Fibroblast of skin of scalp (primary cell): ENCODE measurements around the gene TCF12.

Experiments used
- DNase-seq: peaks from one replicate; pipeline ENCODE4 v3.0.0-alpha.2; 2013

The TCF12 gene

GRCh38 chr15:57323806-57324589 lies 405.6 kb downstream of the TCF12 start:
- DNase-seq, result peak; percentile 44

GRCh38 chr15:57324590-57324890 lies 406.1 kb downstream of the TCF12 start:
- DNase-seq, result no peak

GRCh38 chr15:57324944-57325679 lies 406.7 kb downstream of the TCF12 start:
- no peak for DNase-seq

- no peak for DNase-seq
These were observed 407.8 kb downstream of the TCF12 start for GRCh38 chr15:57326196-57326595.

GRCh38 chr15:57327985-57328471 lies 409.6 kb downstream of the TCF12 start:
- peak; percentile 92 for DNase-seq

- DNase-seq, result no peak
These were observed 410.0 kb downstream of the TCF12 start for GRCh38 chr15:57328479-57328878.

DNA sequence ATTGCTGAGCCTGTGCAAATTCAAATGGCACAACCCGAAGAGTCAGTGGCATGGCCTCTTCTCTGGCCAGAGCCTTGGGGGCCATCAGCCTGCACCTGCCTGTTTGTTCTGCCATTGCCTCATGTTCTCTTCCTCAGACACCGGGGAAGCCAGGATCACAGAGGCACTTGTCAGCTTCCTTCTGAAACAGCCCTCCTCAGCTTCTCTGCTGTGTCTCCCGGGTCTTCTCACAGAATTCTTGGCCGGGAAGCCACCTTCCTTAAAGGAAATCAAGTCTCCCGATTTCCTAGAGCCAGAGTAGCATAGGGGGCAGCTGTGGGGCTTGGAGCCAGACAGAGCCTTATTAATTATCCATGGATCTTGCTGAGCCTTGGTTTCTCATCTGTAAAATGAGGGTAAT lies 410.5 kb downstream of the TCF12 start:
- DNase-seq, result no peak

- no peak for DNase-seq
These were observed 411.3 kb downstream of the TCF12 start for GRCh38 chr15:57329582-57330367.

DNA sequence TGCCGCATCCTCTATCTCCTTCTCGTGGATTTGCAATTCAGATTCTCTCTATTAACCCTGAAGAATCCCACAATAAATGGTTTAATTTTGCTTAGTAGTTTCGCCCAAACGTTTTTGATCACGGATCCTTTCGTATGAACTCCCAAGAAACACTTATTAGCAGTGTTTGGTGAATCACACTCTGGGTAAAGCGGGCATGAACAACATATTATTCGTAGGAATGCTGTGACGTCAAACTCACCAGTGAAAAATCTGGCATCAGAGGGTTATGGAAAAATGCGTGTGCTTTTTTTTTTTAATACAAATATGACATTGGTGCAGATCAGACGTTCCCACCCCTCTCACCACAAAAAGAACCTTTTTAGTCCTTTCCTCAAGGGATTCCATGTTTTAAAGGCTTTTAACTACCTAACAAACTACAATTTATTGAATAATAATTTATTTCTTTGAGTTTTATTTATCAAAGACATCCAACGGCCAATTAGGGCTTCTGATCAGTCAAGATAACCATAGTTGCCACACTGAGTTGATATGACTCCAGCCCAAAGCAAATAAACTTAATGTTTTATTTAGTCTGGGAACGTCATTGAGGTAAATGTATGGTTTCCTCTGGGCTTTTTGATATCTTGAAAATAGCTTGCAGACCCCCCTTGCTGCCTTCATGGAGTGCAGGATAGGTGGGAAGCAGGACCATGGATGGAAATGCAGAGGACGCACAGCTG lies 412.3 kb downstream of the TCF12 start:
- peak; percentile 66 for DNase-seq

- no peak for DNase-seq
These were observed 413.9 kb downstream of the TCF12 start for GRCh38 chr15:57332326-57332725.

DNA sequence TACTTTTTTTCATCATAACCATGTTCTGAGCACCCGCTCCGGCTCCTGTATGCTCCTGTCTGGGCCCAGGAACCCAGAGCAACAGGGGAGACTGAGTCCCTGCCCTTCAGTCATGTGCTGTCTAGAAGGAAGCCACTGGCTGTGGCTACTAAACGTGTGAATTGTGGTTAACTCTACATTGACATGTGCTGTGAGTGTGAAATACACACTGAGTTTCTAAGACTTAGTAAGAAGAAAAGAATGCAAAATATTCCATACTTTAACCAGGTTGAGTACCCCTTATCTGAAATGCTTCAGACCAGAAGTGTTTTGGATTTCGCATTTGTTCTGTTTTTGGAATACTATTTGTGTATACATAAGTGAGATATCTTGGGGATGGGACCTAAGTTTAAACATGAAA lies 415.0 kb downstream of the TCF12 start:
- peak; percentile 52 for DNase-seq

DNA sequence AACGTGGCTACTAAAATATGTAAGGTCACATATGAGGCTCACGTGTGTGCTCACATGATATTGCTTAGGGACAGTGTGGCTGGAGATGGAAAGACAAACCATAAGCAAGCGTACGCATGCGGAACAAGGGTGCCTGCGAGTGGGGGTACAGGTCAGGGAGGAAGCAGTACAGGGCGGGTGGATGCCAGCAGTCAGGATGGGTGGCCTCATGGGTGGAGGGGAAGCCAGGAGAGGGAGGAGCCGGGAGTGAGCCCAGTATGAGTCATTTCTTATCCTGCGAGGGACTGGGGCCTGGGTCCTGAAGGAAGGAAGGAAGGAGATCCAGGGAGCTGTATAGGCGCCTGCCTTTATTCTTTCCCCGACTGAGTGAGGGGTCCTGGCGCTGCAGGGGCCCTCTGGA lies 415.8 kb downstream of the TCF12 start:
- peak; percentile 20 for DNase-seq

DNA sequence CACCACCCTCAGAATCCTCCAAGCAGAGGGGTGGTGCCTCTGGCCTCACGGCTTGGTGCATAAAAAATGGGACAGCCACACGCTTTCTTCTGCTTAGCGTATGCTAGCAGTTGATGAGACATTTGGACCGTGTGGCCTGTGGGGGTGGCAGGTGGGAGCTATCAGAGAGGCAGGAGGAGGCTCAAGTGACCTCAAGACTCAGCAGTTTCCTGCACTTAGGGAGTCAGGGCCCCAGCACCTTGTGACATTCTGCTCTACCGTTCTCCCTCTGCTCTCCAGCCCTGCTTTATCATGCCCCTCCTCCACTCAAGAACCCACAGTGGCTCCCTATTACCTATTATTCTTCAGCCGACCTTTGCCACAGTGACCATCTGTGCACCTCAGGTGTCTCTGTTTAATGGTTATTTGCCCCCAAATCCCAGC lies 416.9 kb downstream of the TCF12 start:
- DNase-seq, result peak; percentile 10

GRCh38 chr15:57335719-57336118 lies 417.3 kb downstream of the TCF12 start:
- DNase-seq, result peak; percentile 42

- no peak for DNase-seq
These were observed 419.5 kb downstream of the TCF12 start for GRCh38 chr15:57337868-57338411.

- DNase-seq, result no peak
These were observed 420.9 kb downstream of the TCF12 start for GRCh38 chr15:57339321-57339720.
